GM12892 (cell line): Measurements from ENCODE around the gene LZTR1.

Source experiments
- DNase-seq: peaks from one replicate; pipeline ENCODE4 v3.0.0; 2011; ENCODE audit not compliant: insufficient read length
- FAIRE-seq: peaks from 2 replicates; lab custom pipeline; 2011; peaks lifted over from hg19 to GRCh38; lab: Jason Lieb, UNC
- POLR2A ChIP-seq: IDR thresholded peaks from 2 replicates; pipeline ENCODE4 v1.6.1; 2011; ENCODE audit warnings: low read depth, low read length, control low read depth
- POLR2AphosphoS5 ChIP-seq: IDR thresholded peaks from 2 replicates; pipeline ENCODE4 v1.6.1; 2011; ENCODE audit warnings: low read depth, low read length, control low read depth
- TAF1 ChIP-seq: IDR thresholded peaks from 2 replicates; pipeline ENCODE4 v1.6.1; 2011; ENCODE audit warnings: low read depth, mild to moderate bottlenecking, control low read depth, low read length, borderline replicate concordance

The LZTR1 gene

GRCh38 chr22:20972933-20973577 is 9.0 kb upstream of the LZTR1 start:
- DNase-seq (no peak), FAIRE-seq (no peak)
- no peak for TF ChIP-seq TAF1
- no peak for TF ChIP-seq POLR2AphosphoS5
- no peak for TF ChIP-seq POLR2A

GRCh38 chr22:20973634-20974286 is 8.3 kb upstream of the LZTR1 start:
- TF ChIP-seq TAF1 (no peak), POLR2A (no peak), POLR2AphosphoS5 (no peak)
- FAIRE-seq (no peak), DNase-seq (no peak)

- FAIRE-seq (no peak), DNase-seq (no peak)
- no peak for TF ChIP-seq POLR2AphosphoS5
- TF ChIP-seq TAF1 = no peak
- no peak for TF ChIP-seq POLR2A
These were observed 7.7 kb upstream of the LZTR1 start for GRCh38 chr22:20974336-20974955.

GRCh38 chr22:20975541-20976290 is 6.4 kb upstream of the LZTR1 start:
- TF ChIP-seq POLR2A = no peak
- TF ChIP-seq POLR2AphosphoS5 = no peak
- TF ChIP-seq TAF1 = no peak
- no peak for FAIRE-seq

GRCh38 chr22:20976291-20976877 is 5.7 kb upstream of the LZTR1 start:
- DNase-seq = no peak
- TF ChIP-seq POLR2AphosphoS5 = no peak
- TF ChIP-seq TAF1 = no peak
- no peak for TF ChIP-seq POLR2A
- FAIRE-seq = no peak

More at GRCh38 chr22:20975541-20976290, 6.4 kb upstream of the LZTR1 start:
- no peak for DNase-seq

- TF ChIP-seq POLR2A (no peak), TAF1 (no peak), POLR2AphosphoS5 (no peak)
- no peak for FAIRE-seq
These were observed 5.1 kb upstream of the LZTR1 start for GRCh38 chr22:20977019-20977418.

GRCh38 chr22:20977516-20978170 is 4.5 kb upstream of the LZTR1 start:
- TF ChIP-seq POLR2AphosphoS5 = no peak
- no peak for TF ChIP-seq POLR2A
- TF ChIP-seq TAF1 = no peak

More at GRCh38 chr22:20977019-20977418, 5.1 kb upstream of the LZTR1 start:
- no peak for DNase-seq

GRCh38 chr22:20978419-20978818 is 3.7 kb upstream of the LZTR1 start:
- DNase-seq = no peak
- TF ChIP-seq POLR2A (no peak), POLR2AphosphoS5 (no peak), TAF1 (no peak)
- no peak for FAIRE-seq

More at GRCh38 chr22:20977516-20978170, 4.5 kb upstream of the LZTR1 start:
- FAIRE-seq (no peak), DNase-seq (no peak)

- no peak for TF ChIP-seq POLR2A
- TF ChIP-seq POLR2AphosphoS5 = no peak
- TF ChIP-seq TAF1 = no peak
- FAIRE-seq (no peak), DNase-seq (no peak)
These were observed 2.8 kb upstream of the LZTR1 start for GRCh38 chr22:20979243-20979809.

GRCh38 chr22:20979940-20980453 is 2.1 kb upstream of the LZTR1 start:
- TF ChIP-seq TAF1 (no peak), POLR2A (no peak), POLR2AphosphoS5 (no peak)
- DNase-seq (no peak), FAIRE-seq (no peak)
